GM12878 (cell line): ENCODE measurements around the gene WFDC6. TPM values are rescaled to one million over a fixed set of nuclear protein-coding genes. Genes with fewer than 3 reads are reported as not detected.

Experiments used
- ATAC-seq: fragments of 200-7000 bp; cut with Tn5 transposase; 3 replicates; pipeline ENCODE4 v1.9.1; 2020; ENCODE audit warnings: mild to moderate bottlenecking, moderate library complexity
- BruUV-seq: library from RNA; stranded (reverse); fragments of 400-500 nt; replicated peaks from 2 replicates; lab custom pipeline; 2021; lab: Mats Ljungman, UMichigan
- CTCF ChIA-PET: fragments of 300-600 bp; sonication (Branson Sonifier 250); formaldehyde crosslinking; extraction: SDS; loops from one replicate; lab custom pipeline; 2021; ENCODE audit warnings: inconsistent platforms; lab: Yijun Ruan, JAX
- POLR2A ChIA-PET: fragments of 350-600 bp; formaldehyde crosslinking; extraction: SDS; loops from one replicate; lab custom pipeline; 2021; ENCODE audit warnings: inconsistent platforms; lab: Charles Lee
- RAD21 ChIA-PET: fragments of 300-600 bp; sonication (Branson Sonifier 250); formaldehyde crosslinking; loops from one replicate; lab custom pipeline; 2023; ENCODE audit warnings: antibody characterized with exemption; ENCODE audit not compliant: unreplicated experiment; lab: Charles Lee
- SMC1A ChIA-PET: fragments of 300-600 bp; sonication (Branson Sonifier 250); formaldehyde crosslinking; loops from one replicate; lab custom pipeline; 2023; ENCODE audit not compliant: unreplicated experiment, uncharacterized antibody; lab: Charles Lee
- DNase-seq: peaks from one replicate; pipeline ENCODE4 v3.0.0-alpha.2; 2011; ENCODE audit warnings: low read depth, low spot score
- FAIRE-seq: peaks from 3 replicates; lab custom pipeline; 2011; peaks lifted over from hg19 to GRCh38; lab: Jason Lieb, UNC
- H2AFZ ChIP-seq: 2 replicates; pipeline ENCODE4 v1.6.0; 2011; ENCODE audit warnings: low read depth, low read length, control low read depth; ENCODE audit not compliant: control insufficient read depth
- H3K27ac ChIP-seq: 2 replicates; pipeline ENCODE4 v1.5.1; 2011; ENCODE audit warnings: control low read depth; ENCODE audit not compliant: control insufficient read depth, insufficient read depth
- H3K27me3 ChIP-seq, 2 experiments: replicated peaks in 1 of 2; 2 replicates each; pipeline versions ENCODE4 v1.6.0 to v1.6.1; 2011; ENCODE audit warnings: low read length in 1 of 2; ENCODE audit not compliant: control insufficient read depth in 2 of 2, insufficient read depth in 2 of 2
- H3K36me3 ChIP-seq, 2 experiments: 2 replicates each; pipeline ENCODE4 v1.5.1; 2011; ENCODE audit warnings: low read length in 1 of 2; ENCODE audit not compliant: control insufficient read depth in 2 of 2, insufficient read depth in 2 of 2
- H3K4me1 ChIP-seq: 2 replicates; pipeline ENCODE4 v1.6.1; 2011; ENCODE audit warnings: mild to moderate bottlenecking, low read length, moderate library complexity, mixed read lengths; ENCODE audit not compliant: control insufficient read depth, insufficient read depth
- H3K4me2 ChIP-seq: 2 replicates; pipeline ENCODE4 v1.6.0; 2011; ENCODE audit warnings: control low read depth; ENCODE audit not compliant: control insufficient read depth, insufficient read depth
- H3K4me3 ChIP-seq: fragments of 200-600 bp; sonication (generic); 2 replicates; pipeline ENCODE4 v1.5.1; 2016
- H3K79me2 ChIP-seq: 2 replicates; pipeline ENCODE4 v1.6.0; 2011; ENCODE audit warnings: low read length; ENCODE audit not compliant: control insufficient read depth, insufficient read depth
- H3K9ac ChIP-seq: 2 replicates; pipeline ENCODE4 v1.8.0; 2011; ENCODE audit warnings: low read length, control low read depth, mixed read lengths; ENCODE audit not compliant: control insufficient read depth, insufficient read depth
- H3K9me3 ChIP-seq: replicated peaks from 3 replicates; pipeline ENCODE4 v1.5.1; 2011; ENCODE audit warnings: mild to moderate bottlenecking, low read length; ENCODE audit not compliant: control insufficient read depth, insufficient read depth
- H4K20me1 ChIP-seq: 2 replicates; pipeline ENCODE4 v1.6.0; 2011; ENCODE audit not compliant: control insufficient read depth, insufficient read depth
- ATF7 ChIP-seq: fragments of 450-650 bp; IDR thresholded peaks from 2 replicates; pipeline ENCODE4 v1.6.1; 2016; ENCODE audit warnings: low read depth, mild to moderate bottlenecking
- BACH1 ChIP-seq: fragments of 450-650 bp; IDR thresholded peaks from 2 replicates; pipeline ENCODE4 v1.6.1; 2017; ENCODE audit warnings: mild to moderate bottlenecking, borderline replicate concordance
- CTCF ChIP-seq, 3 experiments: IDR thresholded peaks in 2 of 3; conservative IDR thresholded peaks in 1 of 3; 2 replicates each; pipeline ENCODE4 v1.5.1; 2011; ENCODE audit warnings: low read depth in 3 of 3, low read length in 3 of 3, mild to moderate bottlenecking in 3 of 3, control low read depth in 2 of 3, moderate library complexity in 2 of 3, inconsistent platforms in 1 of 3, mixed read lengths in 1 of 3; ENCODE audit not compliant: control insufficient read depth in 2 of 3, insufficient read depth in 1 of 3; ENCODE audit errors: extremely low read depth in 1 of 3
- HDGF ChIP-seq: fragments of 450-650 bp; IDR thresholded peaks from 2 replicates; pipeline ENCODE4 v1.6.1; 2016; ENCODE audit warnings: antibody characterized with exemption
- KLF5 ChIP-seq: fragments of 450-650 bp; IDR thresholded peaks from 2 replicates; pipeline ENCODE4 v1.6.1; 2014; ENCODE audit warnings: mild to moderate bottlenecking; ENCODE audit not compliant: partially characterized antibody
- MTA2 ChIP-seq: fragments of 450-650 bp; IDR thresholded peaks from 2 replicates; pipeline ENCODE4 v1.6.1; 2016; ENCODE audit warnings: low read depth, mild to moderate bottlenecking, moderate library complexity
- MYC ChIP-seq: IDR thresholded peaks from 2 replicates; pipeline ENCODE4 v1.6.1; 2011; ENCODE audit warnings: mild to moderate bottlenecking, low read length, moderate library complexity, inconsistent platforms; ENCODE audit not compliant: insufficient read depth, insufficient replicate concordance, insufficient read length, severe bottlenecking
- NFIC ChIP-seq: IDR thresholded peaks from 2 replicates; pipeline ENCODE4 v1.6.1; 2012; ENCODE audit warnings: low read depth, mild to moderate bottlenecking, inconsistent platforms, low read length, moderate library complexity
- PBX3 ChIP-seq: IDR thresholded peaks from 2 replicates; pipeline ENCODE4 v1.6.1; 2011; ENCODE audit warnings: mild to moderate bottlenecking, low read depth, low read length, moderate library complexity; ENCODE audit not compliant: insufficient replicate concordance
- RB1 ChIP-seq: fragments of 450-650 bp; formaldehyde crosslinking; IDR thresholded peaks from 2 replicates; pipeline ENCODE4 v1.6.1; 2017; ENCODE audit warnings: mild to moderate bottlenecking, borderline replicate concordance
- RFX5 ChIP-seq: IDR thresholded peaks from 2 replicates; pipeline ENCODE4 v1.6.1; 2011; ENCODE audit warnings: low read depth, low read length, improper control_type of control experiment
- SIN3A ChIP-seq: IDR thresholded peaks from 2 replicates; pipeline ENCODE4 v1.6.1; 2012; ENCODE audit warnings: low read depth, low read length, improper control_type of control experiment
- YY1 ChIP-seq: IDR thresholded peaks from 2 replicates; pipeline ENCODE4 v1.6.1; 2011; ENCODE audit warnings: low read depth, mild to moderate bottlenecking, low read length
- ZNF622 ChIP-seq: fragments of 450-650 bp; IDR thresholded peaks from 2 replicates; pipeline ENCODE4 v1.6.1; 2017; ENCODE audit warnings: mild to moderate bottlenecking, inconsistent platforms
- ZNF687 ChIP-seq: fragments of 450-650 bp; IDR thresholded peaks from 2 replicates; pipeline ENCODE4 v1.6.1; 2017; ENCODE audit warnings: mild to moderate bottlenecking, moderate library complexity
- WGBS: methylation state at CpG from one replicate; pipeline ENCODE4 v1.1.6; 2016; ENCODE audit warnings: low lambda C conversion rate; ENCODE audit not compliant: insufficient replicate concordance, insufficient coverage; ENCODE audit errors: missing lambda C conversion rate; 5-methylcytosine and 5-hydroxymethylcytosine counted together
- in situ Hi-C: fragments of 300-500 bp; cut with MboI; formaldehyde crosslinking; loops from 9 replicates; pipeline ENCODE4 v1.14.3; 2018; ENCODE audit warnings: mixed read lengths
- intact Hi-C: fragments of 100-400 bp; cut with micrococcal nuclease; formaldehyde crosslinking; loops from one replicate; pipeline ENCODE4 v1.14.2; 2022; ENCODE audit not compliant: unreplicated experiment
- polyA plus RNA-seq, 11 experiments: library from polyadenylated mRNA; depleted of rRNA in 4 of 11; unstranded in 6 of 11; stranded (reverse) in 5 of 11; fragments of >200 nt; fragmentation: Nextera tagmentation in 4 of 11; fragmentation: Illumina TruSeq in 1 of 11; extraction: Ambion mirVana in 4 of 11; extraction: Trizol in 1 of 11; gene quantifications; 1 replicate in 1 of 11; 2 replicates in 10 of 11; pipeline versions ENCODE4 v1.2.1 to v1.2.3, GENCODE V29; 2011 to 2016; ENCODE audit warnings: inconsistent platforms in 2 of 11, missing spikeins in 2 of 11, low read depth in 1 of 11
- total RNA-seq, 4 experiments: library from RNA; depleted of rRNA in 3 of 4; stranded (reverse); fragments of >200 nt in 3 of 4; fragmentation: Illumina TruSeq in 1 of 4; extraction: Trizol in 1 of 4; gene quantifications; 2 replicates each; pipeline versions ENCODE4 v1.2.1 to v1.2.3, GENCODE V29; 2013 to 2021

Gene WFDC6
- total and polyA plus RNA-seq, 10 of the 15 experiments (the other 5 are each of a cell fraction or from before 2014, with no cell fraction given), result not detected

GRCh38 chr20:45564760-45565276 is 25.5 kb upstream of the WFDC6 start:
- CTCF ChIA-PET, result no interaction called here
- Histone ChIP-seq H3K4me2 (no peak overlapping the region), H3K9ac (no peak overlapping the region), H4K20me1 (no peaks in the 10 kb centered on the region), H3K27ac (no peak overlapping the region), H3K4me3 (no peak overlapping the region), H3K9me3 (no peaks in the 10 kb centered on the region), H3K79me2 (no peaks in the 10 kb centered on the region), H3K36me3 (no peaks in the 10 kb centered on the region), H3K4me1 (no peaks in the 10 kb centered on the region), H2AFZ (no peak overlapping the region), H3K27me3 (peaks cover 0 to 3% of the 10 kb centered on the region in 2 experiments; a peak in 2 of 4 replicates)
- RAD21 ChIA-PET, result no interaction called here
- POLR2A ChIA-PET, result no interaction called here
- intact Hi-C loops (no loop called here), in situ Hi-C loops (no loop called here)
- DNase-seq (no peak), ATAC-seq (no peak), FAIRE-seq (no peak)
- BruUV-seq, result no TSS peak
- TF ChIP-seq ZNF687 (no peak), RFX5 (no peak), MTA2 (no peak), MYC (no peak), RB1 (no peak), BACH1 (no peak), CTCF (IDR thresholded peaks at IDR 0.05 in 2 of 3, conservative IDR thresholded peaks at IDR 0.05 in 1 of 3; ENCODE audit: control insufficient read depth in 2 of 3, extremely low read depth in 1 of 3, insufficient read depth in 1 of 3, low read depth in 3 of 3, low read length in 3 of 3) (no peak), ATF7 (no peak), KLF5 (no peak), HDGF (no peak), YY1 (no peak), ZNF622 (no peak), NFIC (no peak), SIN3A (no peak), PBX3 (no peak)
- 20% methylated on average over 2 of the region's 2 CpGs for WGBS
- SMC1A ChIA-PET, result no interaction called here
